Measurements from ENCODE around the gene HMX3.
A peak's percentile ranks its signal among the peaks of the same experiment; 100 is the strongest.

Gene HMX3

DNA sequence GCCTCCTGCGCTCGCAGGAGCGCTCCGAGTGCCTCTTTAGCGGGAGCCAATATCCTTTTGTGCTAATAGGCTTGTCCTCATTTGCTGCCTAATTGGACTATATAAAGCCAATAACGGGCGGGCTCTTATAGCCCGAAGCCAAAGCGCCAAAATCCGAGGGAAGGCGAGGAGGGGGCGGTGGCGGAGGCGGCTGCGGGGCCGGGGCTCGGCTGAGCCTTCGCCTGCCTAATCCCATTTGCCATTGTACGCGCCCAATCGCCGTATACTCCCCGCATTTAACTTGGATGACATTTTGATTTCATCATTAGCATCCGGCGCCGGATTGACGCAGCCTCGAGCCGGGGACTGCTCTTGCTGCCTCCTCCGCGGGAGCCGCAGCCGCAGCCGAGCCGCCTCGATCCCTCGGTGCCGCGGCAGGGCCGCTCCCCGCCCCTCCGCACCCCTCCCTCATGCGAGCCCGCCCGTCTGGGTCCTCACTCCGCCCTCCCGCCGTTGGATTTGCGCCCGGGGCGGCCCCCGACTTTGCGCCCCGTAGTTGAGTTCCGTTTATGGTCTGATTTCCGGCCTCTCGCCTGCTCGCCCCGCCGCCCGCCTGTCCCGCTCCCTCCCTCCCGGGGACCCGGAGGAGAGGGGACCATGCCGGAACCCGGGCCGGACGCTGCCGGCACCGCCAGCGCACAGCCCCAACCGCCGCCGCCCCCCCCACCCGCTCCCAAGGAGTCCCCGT lies at the start of gene HMX3:
Gene HMX3, plus strand, starts transcription at position 556 of the 727 bp plus-strand sequence. Its CDS starts 81 bp downstream, at position 637.
- DNase-seq = peak; percentile 41

DNA sequence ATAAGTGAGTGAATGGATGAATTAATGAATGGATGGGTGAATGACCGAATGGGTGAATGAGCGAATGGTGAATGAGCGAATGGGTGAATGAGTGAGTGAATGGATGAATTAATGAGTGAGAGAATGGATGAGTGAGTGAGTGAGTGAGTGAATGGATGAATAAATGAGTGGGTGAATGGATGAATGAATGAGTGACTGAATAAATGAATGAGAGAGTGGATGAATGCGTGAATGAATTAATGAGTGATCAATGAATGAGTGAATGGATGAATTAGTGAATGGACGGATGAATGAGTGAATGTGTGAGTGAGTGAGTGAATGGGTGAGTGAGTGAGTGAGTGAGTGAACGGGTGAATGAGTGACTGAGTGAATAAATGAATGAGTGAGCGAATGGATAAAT lies 49.5 kb upstream of the HMX3 start:
- no peak for DNase-seq

GRCh38 chr10:123087348-123087747 lies 48.4 kb upstream of the HMX3 start:
- DNase-seq = no peak

- no peak for DNase-seq
Measured at GRCh38 chr10:123087786-123088185, 48.0 kb upstream of the HMX3 start.

DNA sequence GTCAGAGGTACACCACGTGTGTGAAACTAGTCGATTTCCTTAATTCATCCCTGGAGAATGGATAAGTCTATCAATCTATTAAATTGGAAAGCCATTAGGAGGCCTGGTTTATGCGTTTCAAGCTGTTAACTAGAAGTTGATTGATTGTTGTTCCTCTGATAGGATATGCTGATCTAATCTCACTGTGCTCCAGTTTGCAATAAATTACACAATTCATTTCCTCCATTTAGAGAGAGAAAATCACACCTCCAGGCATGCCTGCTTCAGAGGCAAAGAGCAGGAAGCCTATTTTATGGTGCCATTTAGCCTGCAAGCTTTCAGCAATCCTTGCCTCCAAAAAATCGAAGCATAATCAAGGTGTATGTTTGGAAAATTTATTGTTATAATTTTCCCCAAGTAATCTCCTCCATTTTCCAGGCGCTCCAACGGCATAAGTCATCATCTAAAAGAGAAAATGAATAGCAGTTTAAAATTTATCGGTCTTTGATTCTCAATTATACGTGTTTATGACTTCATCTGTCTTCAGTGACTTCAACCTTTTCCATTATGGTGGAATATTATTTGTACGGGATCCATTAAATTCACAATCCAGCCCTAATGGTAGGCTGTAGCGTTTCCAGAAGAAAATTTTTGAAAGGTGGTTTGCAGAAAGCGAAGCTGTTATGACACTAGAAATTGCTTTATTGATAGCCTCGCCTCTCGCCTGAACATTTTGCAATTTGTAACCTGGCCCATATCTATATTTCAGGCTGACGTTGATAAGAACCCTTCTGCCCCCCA lies 42.9 kb upstream of the HMX3 start:
- DNase-seq = no peak

DNA sequence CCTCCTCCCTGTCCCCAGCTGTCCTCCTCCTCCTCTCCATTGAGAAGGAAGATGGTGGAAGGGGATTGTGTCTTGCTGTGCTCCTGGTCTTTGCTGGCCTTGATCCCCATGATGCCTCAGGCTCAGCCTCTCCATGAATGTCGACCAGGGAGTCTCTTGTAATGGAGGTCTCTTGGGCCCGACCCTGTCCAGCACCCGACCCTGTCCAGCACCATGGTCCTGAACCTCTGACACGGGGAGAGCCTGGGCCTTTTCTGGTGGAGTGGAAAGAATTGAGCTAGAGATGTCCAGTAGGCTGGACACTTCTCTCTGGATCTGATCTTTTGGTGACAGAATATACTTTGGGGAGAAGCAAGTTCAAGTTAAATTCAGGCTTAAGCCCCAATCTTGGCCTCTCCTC lies 42.3 kb upstream of the HMX3 start:
- DNase-seq = no peak

DNA sequence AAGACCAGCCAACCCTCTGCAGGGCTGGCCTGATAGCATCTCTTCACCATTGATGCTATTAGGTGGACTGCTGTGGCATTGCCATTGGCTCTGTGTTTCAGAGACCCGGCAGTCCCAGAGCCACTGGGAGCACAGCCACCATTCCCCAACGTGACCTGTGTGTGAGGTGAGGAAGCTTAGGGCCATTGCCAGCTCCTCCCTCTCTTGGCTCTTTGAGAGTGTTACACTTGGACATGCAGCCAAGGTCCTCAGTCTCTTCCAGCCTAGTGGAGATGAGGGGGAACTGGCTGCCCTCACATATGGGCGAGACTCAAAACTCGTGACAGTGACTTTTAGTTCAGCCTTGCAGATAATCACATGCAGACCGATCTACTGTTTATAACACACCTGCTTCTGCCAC lies 39.3 kb upstream of the HMX3 start:
- no peak for DNase-seq

- DNase-seq = no peak
Measured at GRCh38 chr10:123097039-123097438, 38.7 kb upstream of the HMX3 start.

DNA sequence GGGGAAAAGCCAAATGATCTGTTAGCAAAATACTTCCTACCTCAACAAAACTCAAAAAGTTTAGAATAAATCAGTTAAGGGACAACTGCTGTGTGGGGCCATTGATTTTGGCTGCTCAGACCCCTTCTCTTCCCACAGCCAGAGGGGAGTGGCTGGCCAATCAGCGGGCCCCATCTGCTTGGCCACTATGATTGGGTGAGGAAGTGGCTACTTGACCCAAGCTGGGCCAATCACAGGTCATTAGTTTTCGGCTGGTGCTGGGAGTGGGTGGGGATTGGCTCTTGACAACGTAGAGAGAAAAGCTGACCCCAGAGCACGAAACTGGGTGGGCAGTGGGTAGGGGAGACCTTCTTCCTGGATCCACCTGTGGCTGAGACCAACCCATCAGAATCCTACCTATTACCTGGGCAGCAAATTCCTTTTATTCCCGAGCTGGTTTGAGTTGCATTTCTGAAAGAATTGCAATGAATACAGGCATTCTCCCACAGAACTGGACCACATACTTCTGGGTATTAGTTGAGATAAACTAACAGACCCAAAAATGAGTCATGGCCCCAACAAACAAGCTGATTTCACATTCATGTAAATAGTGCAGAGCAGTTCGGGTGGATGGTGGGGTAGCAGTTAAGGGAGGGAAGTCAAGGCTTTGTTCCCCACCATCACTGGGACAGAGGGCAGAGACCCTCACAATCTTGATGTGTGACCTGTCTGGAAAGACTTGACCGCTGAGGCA lies 35.6 kb upstream of the HMX3 start:
- no peak for DNase-seq

DNA sequence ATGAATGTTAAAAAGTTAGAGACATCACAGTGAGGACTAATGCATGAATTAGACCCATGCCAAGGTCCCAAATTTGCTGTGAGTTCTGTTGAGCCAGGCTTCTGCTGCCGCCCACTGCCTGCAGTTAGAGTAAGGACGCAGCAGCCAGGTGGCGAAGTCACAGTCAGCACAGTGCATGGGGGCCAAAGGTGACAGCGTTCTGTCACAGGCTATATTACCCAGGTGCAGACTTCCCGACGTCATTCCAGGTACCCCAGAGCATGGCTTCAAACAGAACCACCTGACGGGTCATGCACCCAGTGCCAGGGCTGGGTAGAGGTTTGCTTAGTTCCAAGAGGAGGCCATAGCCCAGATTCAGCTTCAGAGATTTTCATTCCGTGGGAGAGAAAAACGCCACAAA lies 33.9 kb upstream of the HMX3 start:
- no peak for DNase-seq

DNA sequence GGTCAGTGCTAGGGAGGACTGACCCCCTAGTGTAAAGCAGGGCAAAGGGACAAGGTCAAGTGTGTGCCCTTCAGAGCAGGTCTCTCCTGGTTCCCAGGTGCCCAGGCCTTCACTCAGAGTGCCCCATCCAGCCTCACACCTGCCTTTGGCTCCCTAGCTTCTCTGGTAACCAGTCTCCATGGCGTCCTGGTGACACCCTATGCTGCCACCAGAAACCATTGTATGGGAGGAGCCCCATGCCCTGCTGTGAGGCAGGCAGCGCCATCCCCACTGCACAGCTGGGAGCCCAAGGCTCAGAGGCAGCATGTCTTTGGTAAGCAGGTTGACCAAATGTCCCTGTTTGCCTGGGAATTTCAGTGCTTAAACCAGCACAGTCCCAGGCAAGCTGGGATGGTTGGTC lies 33.1 kb upstream of the HMX3 start:
- DNase-seq = no peak

GRCh38 chr10:123103944-123104343 lies 31.8 kb upstream of the HMX3 start:
- DNase-seq = no peak

DNA sequence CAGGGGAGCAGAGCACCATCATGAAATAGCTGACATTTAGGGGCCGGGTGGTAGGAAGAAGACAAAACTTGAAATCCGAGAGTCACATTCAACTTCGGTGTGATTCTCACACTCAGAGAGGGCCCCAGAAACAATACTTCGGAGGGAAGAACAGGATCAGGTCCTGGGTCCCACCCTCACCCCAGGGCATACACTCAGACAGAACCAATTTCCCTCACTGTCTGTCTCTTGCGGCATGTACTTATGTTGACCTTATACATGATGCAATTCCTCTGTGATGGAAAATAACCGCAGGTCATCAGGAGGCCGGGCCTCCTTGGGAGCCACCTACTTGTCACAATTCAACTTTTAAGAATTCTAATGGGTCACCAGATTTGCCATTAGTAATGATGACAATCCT lies 26.3 kb upstream of the HMX3 start:
- DNase-seq = no peak

- no peak for DNase-seq
Measured at GRCh38 chr10:123117644-123118417, 17.9 kb upstream of the HMX3 start.

DNA sequence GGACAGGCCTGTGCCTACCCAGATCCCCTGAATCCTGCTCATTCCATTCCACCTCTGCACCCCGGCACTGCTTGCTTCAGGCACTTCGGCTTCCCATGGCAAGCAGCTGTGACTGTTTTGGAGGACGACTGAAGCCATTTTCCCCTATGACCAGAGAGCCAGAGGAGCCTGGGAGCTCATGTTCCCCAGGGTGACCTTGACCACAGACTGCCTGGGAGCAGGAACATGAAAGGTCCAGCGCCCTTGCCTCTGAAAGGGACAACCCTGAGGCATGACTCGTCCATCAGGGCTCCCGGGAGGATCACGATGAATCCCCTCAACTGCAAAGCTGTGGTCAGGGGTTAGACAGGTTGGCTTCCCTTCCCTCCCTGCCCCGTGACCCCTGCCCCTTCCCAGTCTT lies 16.7 kb upstream of the HMX3 start:
- DNase-seq = no peak

- DNase-seq = no peak
Measured at GRCh38 chr10:123126246-123126645, 9.5 kb upstream of the HMX3 start.

- no peak for DNase-seq
Measured at GRCh38 chr10:123129618-123130271, 6.0 kb upstream of the HMX3 start.

GRCh38 chr10:123132576-123133477 lies 2.9 kb upstream of the HMX3 start:
- peak; percentile 87 for DNase-seq

- DNase-seq = no peak
Measured at GRCh38 chr10:123133541-123134342, 2.0 kb upstream of the HMX3 start.

- DNase-seq = no peak
Measured at GRCh38 chr10:123134343-123134914, 1.3 kb upstream of the HMX3 start.

Data from CD4-positive, alpha-beta T cell treated with Interleukin-17A for 1 hour (primary cell).